ENCODE results near the gene GRM3. TPM values are rescaled to one million over a fixed set of nuclear protein-coding genes. Genes with fewer than 3 reads are reported as not detected.

Gene GRM3
- total RNA-seq, 1 donor: not detected

DNA sequence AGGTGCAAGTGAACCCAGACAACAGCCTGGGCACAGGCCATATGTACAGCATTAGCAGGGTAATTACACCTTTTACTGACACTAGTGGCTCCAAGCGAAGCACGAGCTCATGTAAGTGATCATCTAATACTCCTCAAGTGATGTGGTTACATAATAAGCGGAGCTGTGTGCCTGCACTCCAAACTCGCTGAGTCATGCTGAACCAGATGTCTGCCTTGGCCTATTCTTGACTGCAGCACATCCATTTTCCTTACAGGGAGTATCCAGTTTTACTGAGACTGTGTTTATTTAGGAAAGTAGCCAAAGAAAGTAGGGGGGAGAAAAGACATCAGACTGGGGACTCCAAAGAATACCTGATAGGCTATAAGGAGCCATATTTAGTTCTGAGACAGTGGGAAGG, 90.1 kb downstream of the GRM3 start:
- peak; percentile 21 for DNase-seq (ENCODE audit: insufficient read length, low spot score, missing footprints)
- H3K36me3 ChIP-seq (ENCODE audit: insufficient read depth, low read length): no peaks in the 10 kb centered on the region
- H3K27me3 ChIP-seq (ENCODE audit: insufficient read depth, low read length): no peaks in the 10 kb centered on the region
- no peaks in the 10 kb centered on the region for H3K4me1 ChIP-seq (ENCODE audit: insufficient read depth, low read length)
- H3K9me3 ChIP-seq (ENCODE audit: low read depth, low read length): peaks cover 3% of the 10 kb centered on the region
- no peak overlapping the region for H3K4me2 ChIP-seq (ENCODE audit: insufficient read depth, low read length)
- H3K27ac ChIP-seq (ENCODE audit: low read depth, low read length): no peak overlapping the region
- no peak overlapping the region for H2AFZ ChIP-seq (ENCODE audit: low read length)
- no peak for TF ChIP-seq CTCF (IDR thresholded peaks at IDR 0.05; ENCODE audit: extremely low read depth, low read depth, low read length)
- no peak overlapping the region for H3K4me3 ChIP-seq (ENCODE audit: insufficient read depth, low read length)
- no peaks in the 10 kb centered on the region for H4K20me1 ChIP-seq (ENCODE audit: insufficient read depth, low read length)
- no peaks in the 10 kb centered on the region for H3K79me2 ChIP-seq (ENCODE audit: insufficient read depth, low read length)

GRCh38 chr7:86745013-86745745, 101.5 kb downstream of the GRM3 start:
- H3K4me3 ChIP-seq (ENCODE audit: insufficient read depth, low read length): no peak overlapping the region

GRCh38 chr7:86747698-86748097, 104.0 kb downstream of the GRM3 start:
- Histone ChIP-seq H4K20me1 (ENCODE audit: insufficient read depth, low read length) (no peaks in the 10 kb centered on the region), H3K4me3 (ENCODE audit: insufficient read depth, low read length) (no peak overlapping the region), H3K36me3 (ENCODE audit: insufficient read depth, low read length) (no peaks in the 10 kb centered on the region), H2AFZ (ENCODE audit: low read length) (no peak overlapping the region), H3K4me1 (ENCODE audit: insufficient read depth, low read length) (no peaks in the 10 kb centered on the region), H3K27me3 (ENCODE audit: insufficient read depth, low read length) (no peaks in the 10 kb centered on the region), H3K27ac (ENCODE audit: low read depth, low read length) (no peak overlapping the region), H3K9me3 (ENCODE audit: low read depth, low read length) (no peaks in the 10 kb centered on the region), H3K4me2 (ENCODE audit: insufficient read depth, low read length) (no peak overlapping the region), H3K79me2 (ENCODE audit: insufficient read depth, low read length) (no peaks in the 10 kb centered on the region)
- DNase-seq (ENCODE audit: insufficient read length, low spot score, missing footprints): no peak
- no peak for TF ChIP-seq CTCF (IDR thresholded peaks at IDR 0.05; ENCODE audit: extremely low read depth, low read depth, low read length)

More at GRCh38 chr7:86745013-86745745, 101.5 kb downstream of the GRM3 start:
- H3K27me3 ChIP-seq (ENCODE audit: insufficient read depth, low read length): no peaks in the 10 kb centered on the region
- H3K9me3 ChIP-seq (ENCODE audit: low read depth, low read length): no peaks in the 10 kb centered on the region
- no peak overlapping the region for H3K4me2 ChIP-seq (ENCODE audit: insufficient read depth, low read length)
- no peak for DNase-seq (ENCODE audit: insufficient read length, low spot score, missing footprints)
- no peak overlapping the region for H3K27ac ChIP-seq (ENCODE audit: low read depth, low read length)
- no peaks in the 10 kb centered on the region for H4K20me1 ChIP-seq (ENCODE audit: insufficient read depth, low read length)
- H2AFZ ChIP-seq (ENCODE audit: low read length): no peak overlapping the region
- TF ChIP-seq CTCF (IDR thresholded peaks at IDR 0.05; ENCODE audit: extremely low read depth, low read depth, low read length): no peak
- H3K79me2 ChIP-seq (ENCODE audit: insufficient read depth, low read length): no peaks in the 10 kb centered on the region
- H3K4me1 ChIP-seq (ENCODE audit: insufficient read depth, low read length): no peaks in the 10 kb centered on the region
- no peaks in the 10 kb centered on the region for H3K36me3 ChIP-seq (ENCODE audit: insufficient read depth, low read length)

DNA sequence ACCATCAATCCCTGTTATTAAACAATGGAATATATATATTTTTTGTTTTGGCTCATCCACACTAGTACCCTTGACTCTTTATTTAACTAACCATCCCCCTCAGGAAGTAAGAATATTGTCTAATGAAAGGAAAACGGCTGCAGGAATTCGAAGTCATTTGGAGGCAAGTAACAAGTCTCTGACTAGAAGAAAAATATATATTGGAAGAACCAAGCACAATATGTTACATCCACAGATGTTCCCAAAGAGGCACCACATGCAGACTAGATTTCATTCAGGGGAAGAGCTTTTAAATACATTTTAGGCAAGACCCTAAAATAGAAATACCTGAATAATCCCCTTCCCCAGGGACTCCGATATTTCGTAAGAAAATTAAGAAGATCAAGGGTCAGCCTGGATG, 104.5 kb downstream of the GRM3 start:
- H4K20me1 ChIP-seq (ENCODE audit: insufficient read depth, low read length): no peaks in the 10 kb centered on the region
- H3K4me3 ChIP-seq (ENCODE audit: insufficient read depth, low read length): no peak overlapping the region
- H3K4me1 ChIP-seq (ENCODE audit: insufficient read depth, low read length): no peaks in the 10 kb centered on the region
- H3K4me2 ChIP-seq (ENCODE audit: insufficient read depth, low read length): no peak overlapping the region
- TF ChIP-seq CTCF (IDR thresholded peaks at IDR 0.05; ENCODE audit: extremely low read depth, low read depth, low read length): no peak
- no peak overlapping the region for H2AFZ ChIP-seq (ENCODE audit: low read length)
- no peaks in the 10 kb centered on the region for H3K27me3 ChIP-seq (ENCODE audit: insufficient read depth, low read length)
- H3K36me3 ChIP-seq (ENCODE audit: insufficient read depth, low read length): no peaks in the 10 kb centered on the region
- H3K9me3 ChIP-seq (ENCODE audit: low read depth, low read length): no peaks in the 10 kb centered on the region
- H3K79me2 ChIP-seq (ENCODE audit: insufficient read depth, low read length): no peaks in the 10 kb centered on the region
- no peak for DNase-seq (ENCODE audit: insufficient read length, low spot score, missing footprints)
- no peak overlapping the region for H3K27ac ChIP-seq (ENCODE audit: low read depth, low read length)

Data from osteoblast (primary cell).